T-helper 2 cell (primary cell): ENCODE data around the gene PI4KA.
A peak's percentile ranks its signal among the peaks of the same experiment; 100 is the strongest.
"Not testable (repeated sequence)": the region's sequence is repeated elsewhere in the genome, so short reads cannot be mapped to it uniquely, and the experiment has no call there.

Experiments
- DNase-seq, 5 experiments: peaks; one replicate each; pipeline versions ENCODE4 v3.0.0 to v3.0.0-alpha.2; 2012 to 2022

Gene PI4KA

GRCh38 chr22:20775342-20775895 lies 83.2 kb downstream of the PI4KA start:
- no peak for DNase-seq

- no peak for DNase-seq
Measured at GRCh38 chr22:20774882-20775281, 83.7 kb downstream of the PI4KA start.

DNA sequence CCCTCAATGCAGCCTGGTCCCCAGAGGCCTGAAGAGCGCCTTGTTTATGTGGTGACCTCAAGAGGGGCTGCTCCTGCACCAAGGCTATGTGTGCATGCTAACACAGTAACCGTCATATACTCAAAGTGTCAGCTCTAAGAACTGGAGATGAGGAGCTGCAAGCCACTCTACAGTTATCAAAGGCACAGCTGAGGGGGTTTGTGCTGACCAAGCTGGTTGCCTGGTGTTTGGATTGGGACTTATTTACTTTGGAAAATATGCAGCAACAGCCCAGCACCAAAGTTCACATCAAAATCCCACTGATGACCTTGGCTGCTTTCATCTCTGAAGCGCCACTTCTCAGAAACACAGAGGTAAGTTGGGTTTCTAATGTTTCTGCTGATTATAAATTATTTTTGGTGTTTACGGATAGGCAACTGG lies 84.8 kb downstream of the PI4KA start, which contains the start of gene SERPIND1:
SERPIND1 (plus strand) TSS at position 321 of the 420 bp plus-strand sequence. CDS start 5,200 bp downstream, outside the sequence.
- no peak for DNase-seq

DNA sequence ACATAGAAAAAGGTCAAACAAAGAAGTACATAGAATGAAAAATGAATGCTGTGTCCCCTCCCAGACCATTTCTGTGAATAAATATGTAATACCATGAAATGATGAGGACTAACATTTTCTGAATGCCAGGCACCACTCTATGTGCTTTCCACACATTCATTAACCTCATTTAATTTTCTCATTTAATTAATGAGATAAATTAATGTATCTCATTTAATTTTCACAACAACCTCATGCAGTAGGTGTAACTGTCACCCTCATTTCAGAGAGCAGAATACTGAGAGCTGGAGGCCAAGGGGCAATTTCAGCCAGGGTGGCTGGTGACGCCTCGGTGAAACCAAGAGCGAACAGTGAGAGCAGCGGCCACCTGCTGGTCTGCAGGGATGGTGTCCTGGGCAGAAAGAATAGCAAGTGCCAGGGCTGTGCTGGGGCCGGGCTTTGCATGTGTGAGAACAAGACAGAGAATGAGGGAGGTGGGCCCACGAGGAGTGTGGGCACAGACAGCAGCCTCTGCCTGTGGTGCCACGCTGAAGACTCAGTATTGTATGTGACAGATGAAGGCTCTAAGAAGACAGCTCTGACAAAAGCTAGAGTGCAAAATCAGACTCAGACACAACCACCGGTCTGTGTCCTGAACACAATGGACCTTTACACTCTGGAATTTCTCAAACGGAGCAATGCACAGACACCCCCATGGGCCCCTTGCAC lies 86.5 kb downstream of the PI4KA start:
- no peak for DNase-seq

DNA sequence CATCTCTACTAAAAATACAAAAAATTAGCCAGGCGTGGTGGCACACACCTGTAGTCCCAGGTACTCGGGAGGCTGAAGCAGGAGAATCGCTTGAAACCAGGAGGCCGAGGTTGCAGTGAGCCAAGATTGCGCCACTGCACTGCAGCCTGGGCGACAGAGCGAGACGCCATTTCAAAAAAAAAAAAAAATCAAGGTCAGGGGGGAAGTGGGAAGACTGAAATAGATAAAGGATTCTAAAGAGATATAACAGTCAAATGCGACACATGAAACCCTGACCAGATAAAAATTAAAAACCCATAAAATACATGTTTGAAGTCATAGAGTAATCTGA lies 89.2 kb downstream of the PI4KA start:
- not testable (repeated sequence) for DNase-seq

GRCh38 chr22:20766530-20766929 lies 92.1 kb downstream of the PI4KA start:
- no peak for DNase-seq

DNA sequence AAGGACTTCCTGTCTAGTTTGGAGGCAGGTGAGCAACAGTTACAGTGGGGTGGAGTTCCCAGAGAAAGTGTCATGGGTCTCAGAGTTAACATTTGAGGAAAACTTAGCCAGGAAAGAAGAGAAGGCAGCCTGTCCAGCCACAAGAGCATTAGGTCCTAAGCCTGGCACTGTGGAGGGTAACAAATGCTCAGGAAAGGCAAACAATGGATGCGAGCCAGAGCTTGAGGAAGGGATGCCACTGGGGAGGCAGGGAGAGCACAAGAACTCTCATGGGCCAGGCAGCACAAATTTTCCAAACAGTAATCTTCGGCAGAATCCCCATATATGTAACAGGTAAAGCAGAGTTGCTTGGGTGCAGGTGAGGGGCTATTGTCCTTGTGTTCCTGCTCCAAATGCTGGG lies 92.7 kb downstream of the PI4KA start:
- DNase-seq = no peak

DNA sequence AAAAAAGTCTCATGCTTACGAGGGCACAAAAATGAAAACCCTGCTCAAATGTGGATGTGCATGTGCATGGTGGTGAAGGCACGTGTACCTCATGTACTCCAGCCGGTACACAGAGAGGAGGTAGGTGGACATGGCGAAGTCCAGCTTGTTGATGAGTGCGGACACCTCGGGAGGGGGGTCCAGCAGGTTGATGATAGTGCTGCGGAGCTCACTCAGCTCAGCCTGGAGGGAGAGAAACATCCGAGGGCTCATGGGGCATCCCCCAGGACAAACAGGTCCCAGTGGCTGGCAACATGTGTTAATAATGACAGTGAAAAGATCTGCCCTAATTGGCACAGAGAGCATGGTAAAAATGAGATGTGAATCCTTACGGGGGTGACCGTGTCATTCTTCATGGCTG lies 93.9 kb downstream of the PI4KA start:
- no peak for DNase-seq

- DNase-seq = no peak
Measured at GRCh38 chr22:20764471-20764720, 94.2 kb downstream of the PI4KA start.

- no peak for DNase-seq
Measured at GRCh38 chr22:20763630-20764470, 94.8 kb downstream of the PI4KA start.

- no peak for DNase-seq
Measured at GRCh38 chr22:20762233-20762796, 96.3 kb downstream of the PI4KA start.

- no peak for DNase-seq
Measured at GRCh38 chr22:20761536-20761935, 97.1 kb downstream of the PI4KA start.

DNA sequence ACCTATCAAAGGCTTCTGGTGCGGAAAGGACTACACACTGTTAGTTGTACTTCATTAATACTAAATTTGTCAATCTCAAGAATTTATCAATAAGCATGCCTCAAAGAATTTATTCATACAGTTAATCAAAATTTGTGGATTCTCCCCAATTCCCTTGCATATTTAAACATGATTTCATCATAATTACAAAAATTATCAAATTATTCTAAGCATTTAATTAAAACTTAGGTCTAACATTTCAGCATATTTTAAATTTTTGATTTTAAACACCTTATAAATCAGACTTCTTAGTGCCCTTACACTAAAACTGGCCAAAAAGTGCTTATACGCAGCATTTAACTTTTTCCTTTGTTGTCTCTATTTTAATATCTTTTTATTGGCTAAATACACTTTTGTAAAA lies 98.5 kb downstream of the PI4KA start:
- DNase-seq = no peak

DNA sequence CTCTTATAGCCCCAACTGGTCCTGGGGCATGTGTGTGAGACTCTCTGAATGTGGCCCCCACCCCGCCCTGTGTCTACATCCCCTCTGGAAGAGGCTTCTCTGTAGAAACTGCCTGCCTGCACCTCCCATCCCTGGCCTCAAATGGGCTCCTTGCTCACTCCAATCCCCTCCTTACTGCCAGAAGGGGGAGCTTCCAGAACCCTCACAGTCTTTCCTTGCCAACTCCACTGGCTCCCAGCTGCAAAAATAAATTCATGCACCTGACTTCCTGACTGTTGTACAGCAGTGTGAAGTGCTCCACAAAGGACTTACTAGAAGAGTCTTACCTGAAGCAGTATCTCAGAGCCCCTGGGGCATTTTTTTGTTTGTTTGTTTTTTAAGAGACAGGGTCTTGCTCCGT lies 99.9 kb downstream of the PI4KA start:
- no peak for DNase-seq

- DNase-seq = no peak
Measured at GRCh38 chr22:20756846-20757245, 101.8 kb downstream of the PI4KA start.

DNA sequence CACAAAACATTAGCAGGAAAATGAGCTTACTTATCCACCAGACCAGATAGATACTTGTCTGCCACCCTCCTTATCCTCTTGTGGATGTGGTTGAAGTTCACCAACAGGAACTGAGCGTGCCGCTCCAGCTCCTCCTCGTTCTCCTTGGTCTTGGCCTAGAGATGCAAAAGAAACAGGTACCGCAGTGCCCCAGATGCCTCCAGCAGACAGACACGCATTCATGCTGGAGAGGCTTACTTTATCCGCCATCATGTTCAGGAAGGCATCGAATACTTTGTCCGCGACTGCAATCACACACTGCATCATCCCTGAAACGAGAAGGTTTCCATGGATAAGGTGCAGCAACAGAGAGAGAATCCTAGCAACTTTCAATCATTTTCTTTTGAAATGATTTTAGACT lies 105.7 kb downstream of the PI4KA start:
- no peak for DNase-seq

DNA sequence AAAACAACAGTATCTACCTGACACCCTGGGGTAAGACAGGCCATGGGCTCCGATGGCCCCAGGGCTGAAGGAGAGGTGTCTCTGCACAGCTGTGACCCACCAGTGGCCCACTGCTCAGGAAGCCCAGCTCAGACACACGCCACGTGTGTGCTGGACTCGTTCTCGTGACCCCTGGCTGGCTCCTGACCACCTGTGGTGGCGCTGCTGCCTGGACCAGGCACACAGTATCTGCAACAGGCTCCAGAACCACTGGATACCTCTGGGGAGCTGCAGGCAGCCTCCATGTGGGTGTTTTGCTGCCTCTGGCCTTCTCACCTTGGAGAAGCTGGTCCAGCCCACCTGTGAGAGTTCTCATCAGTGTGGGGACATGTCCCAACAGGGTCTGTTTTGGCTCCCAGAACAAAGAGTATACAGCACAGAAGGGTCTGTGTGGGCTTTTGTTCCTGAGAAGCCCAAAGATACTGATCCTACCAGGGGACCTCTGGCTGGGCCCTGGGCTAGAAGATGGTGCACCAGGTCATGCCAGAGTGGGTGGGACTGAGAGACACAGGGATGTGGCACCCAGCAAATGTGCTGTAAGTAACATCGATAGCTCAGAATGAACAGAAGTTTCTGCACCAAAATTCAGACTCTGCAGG lies 106.4 kb downstream of the PI4KA start:
- no peak for DNase-seq

- no peak for DNase-seq
Measured at GRCh38 chr22:20751185-20751851, 107.3 kb downstream of the PI4KA start.

DNA sequence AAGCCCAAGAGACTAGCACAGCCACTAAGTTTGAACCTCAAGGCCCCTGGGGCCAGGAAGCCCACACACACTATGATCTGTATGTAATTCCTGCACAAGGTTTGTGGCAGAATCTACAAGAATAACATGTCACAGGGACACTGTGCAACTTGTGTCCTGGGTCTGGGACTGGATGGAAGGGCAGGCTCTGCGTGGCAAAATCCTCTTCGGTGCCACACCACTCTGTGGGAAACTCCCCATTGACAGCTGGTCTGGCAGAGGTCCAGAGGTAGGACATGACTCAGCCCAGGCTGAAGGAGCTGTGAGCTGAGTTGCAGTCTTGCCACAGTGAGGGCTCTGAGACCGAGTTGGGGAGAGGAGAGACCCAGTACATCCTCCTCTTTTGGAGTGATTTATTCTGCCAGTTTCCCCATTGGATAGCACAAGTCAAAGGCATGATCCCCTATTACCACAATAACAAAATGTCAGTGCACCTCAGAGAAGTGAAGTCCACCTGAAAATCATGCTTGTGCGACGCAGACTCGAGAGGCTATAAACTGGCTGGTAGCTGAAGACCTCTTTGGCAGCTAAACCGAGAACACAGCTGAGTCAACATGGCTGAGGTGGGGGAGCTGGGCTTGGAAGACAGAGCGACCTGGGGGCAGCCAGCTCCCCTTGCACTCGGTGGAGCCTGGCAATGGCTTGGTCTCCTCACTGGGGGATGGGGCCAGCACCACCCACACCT lies 108.0 kb downstream of the PI4KA start:
- peak in 1 of 5 experiments; percentile 7 for DNase-seq

DNA sequence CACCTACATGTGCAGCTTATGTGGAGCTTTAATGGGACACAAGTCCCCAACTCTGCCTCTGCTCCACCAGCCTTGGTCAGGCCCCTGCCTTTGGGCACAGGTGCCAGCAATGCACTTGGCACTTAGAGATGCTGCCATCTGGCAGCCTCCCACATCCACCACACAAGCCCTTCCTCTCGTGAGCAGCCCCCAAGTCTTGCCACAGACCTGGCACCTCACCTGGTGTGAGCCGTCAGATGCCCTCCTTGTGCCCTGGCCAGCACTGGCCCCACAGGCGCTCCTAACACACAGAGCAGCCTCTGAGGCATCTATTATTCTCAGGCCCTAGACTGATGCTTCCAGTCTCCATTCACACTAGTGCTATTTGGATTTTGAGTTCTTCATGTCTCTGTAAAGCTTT lies 109.2 kb downstream of the PI4KA start:
- DNase-seq = no peak

DNA sequence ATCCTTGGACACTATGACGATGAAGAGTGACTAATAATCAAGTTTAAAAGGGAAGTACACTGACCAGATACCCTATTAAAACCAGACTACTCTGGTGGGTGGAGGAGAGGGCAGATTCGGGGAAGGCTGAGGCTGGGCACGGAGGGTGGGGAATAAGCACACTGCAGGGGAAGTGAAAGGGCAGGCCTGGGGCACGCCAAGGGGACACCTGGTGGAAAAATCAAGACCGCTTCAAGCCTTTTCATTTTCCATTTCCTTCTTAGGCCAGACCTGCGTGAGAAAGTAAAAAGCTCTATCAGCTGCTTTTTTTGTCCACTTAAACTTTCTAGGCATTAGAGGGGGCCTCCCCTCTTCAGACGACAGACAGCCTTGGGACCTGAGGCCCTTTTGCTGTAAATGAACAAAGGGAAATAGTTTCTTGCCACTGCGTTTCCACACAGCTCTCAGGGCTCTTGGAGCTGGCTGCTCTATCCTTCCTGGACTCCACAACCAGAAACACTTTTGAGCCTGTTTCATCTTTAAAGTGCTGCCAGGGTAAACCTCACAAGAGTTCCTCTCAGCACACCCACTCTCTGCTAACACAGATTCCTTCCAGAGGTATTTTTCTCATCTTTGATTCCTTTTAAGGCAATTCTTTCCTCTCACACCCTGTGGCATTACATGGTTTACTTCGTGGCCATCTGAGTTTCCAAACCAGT lies 109.7 kb downstream of the PI4KA start:
- DNase-seq = no peak
